Hippocampal formation (tissue), 2 donors: ENCODE measurements around the gene PIGL.
"Not testable (repeated sequence)": the region's sequence is repeated elsewhere in the genome, so short reads cannot be mapped to it uniquely, and the experiment has no call there.

Experiments used
- DNase-seq, 2 donors: peaks; one replicate each; lab custom pipeline; 2025; lab: John Stamatoyannopoulos, UW

Gene PIGL

GRCh38 chr17:16306211-16306610 lies 89.2 kb downstream of the PIGL start:
- DNase-seq = no peak

GRCh38 chr17:16312061-16312460 lies 95.1 kb downstream of the PIGL start:
- not testable (repeated sequence) for DNase-seq

- DNase-seq = no peak
Observed at GRCh38 chr17:16313139-16314090, 96.4 kb downstream of the PIGL start.

- DNase-seq = no peak
Observed at GRCh38 chr17:16314189-16314588, 97.2 kb downstream of the PIGL start.

GRCh38 chr17:16314859-16315258 lies 97.8 kb downstream of the PIGL start:
- no peak for DNase-seq

GRCh38 chr17:16319969-16320368 lies 103.0 kb downstream of the PIGL start:
- no peak for DNase-seq

GRCh38 chr17:16322636-16323035 lies 105.6 kb downstream of the PIGL start:
- no peak for DNase-seq

GRCh38 chr17:16325964-16326363 lies 109.0 kb downstream of the PIGL start:
- no peak for DNase-seq

GRCh38 chr17:16327018-16327417 lies 110.0 kb downstream of the PIGL start:
- no peak for DNase-seq

GRCh38 chr17:16328997-16329396 lies 112.0 kb downstream of the PIGL start:
- no peak for DNase-seq

GRCh38 chr17:16329519-16330271 lies 112.7 kb downstream of the PIGL start:
- DNase-seq = no peak

- no peak for DNase-seq
Observed at GRCh38 chr17:16338391-16338790, 121.4 kb downstream of the PIGL start.

- DNase-seq = no peak
Observed at GRCh38 chr17:16339402-16339801, 122.4 kb downstream of the PIGL start.

- no peak for DNase-seq
Observed at GRCh38 chr17:16339959-16340358, 122.9 kb downstream of the PIGL start.

- no peak for DNase-seq
Observed at GRCh38 chr17:16342979-16343378, 126.0 kb downstream of the PIGL start.

GRCh38 chr17:16343569-16343968 lies 126.6 kb downstream of the PIGL start:
- DNase-seq = no peak

GRCh38 chr17:16345565-16345964 lies 128.6 kb downstream of the PIGL start:
- DNase-seq = no peak

- no peak for DNase-seq
Observed at GRCh38 chr17:16346721-16347271, 129.8 kb downstream of the PIGL start.

GRCh38 chr17:16348586-16348985 lies 131.6 kb downstream of the PIGL start:
- no peak for DNase-seq

- DNase-seq = no peak
Observed at GRCh38 chr17:16349431-16349830, 132.4 kb downstream of the PIGL start.

- DNase-seq = no peak
Observed at GRCh38 chr17:16351831-16352230, 134.8 kb downstream of the PIGL start.

GRCh38 chr17:16352303-16352666 lies 135.3 kb downstream of the PIGL start:
- DNase-seq = peak in 1 of 2 donors; percentile 25
